Lower leg skin (tissue), 4 donors: ENCODE measurements around the gene SYTL2. TPM values are rescaled to one million over a fixed set of nuclear protein-coding genes. Genes with fewer than 3 reads are reported as not detected.

ENCODE experiments used
- DNase-seq, 2 donors: peaks; one replicate each; pipeline ENCODE4 v3.0.0-alpha.2; 2019; ENCODE audit warnings: low spot score in 2 of 2
- H3K4me3 ChIP-seq: fragments of 200-600 bp; sonication (generic); 2 replicates; pipeline ENCODE4 v1.5.1; 2017; ENCODE audit warnings: mild to moderate bottlenecking, low read depth; ENCODE audit not compliant: poor library complexity, severe bottlenecking
- POLR2A ChIP-seq, 2 donors: fragments of 450-650 bp; IDR thresholded peaks; one replicate each; pipeline ENCODE4 v1.6.1; 2016 to 2017; ENCODE audit warnings: antibody characterized with exemption in 2 of 2, mild to moderate bottlenecking in 1 of 2, moderate library complexity in 1 of 2
- WGBS, 2 donors: methylation state at CpG; one replicate each; pipeline ENCODE4 v1.1.5; 2018; 5-methylcytosine and 5-hydroxymethylcytosine counted together
- intact Hi-C: fragments of 100-400 bp; cut with DNase I; formaldehyde crosslinking; loops from one replicate; pipeline ENCODE4 v1.15.0; 2023; ENCODE audit warnings: low total_unique reads
- total RNA-seq, 4 donors: library from RNA; depleted of rRNA; stranded (reverse); fragments of >200 nt; gene quantifications; one replicate each; pipeline ENCODE4 v1.1.0, GENCODE V29; 2016
- TF ChIP-seq, protein P1 (sequence below), 3 donors: fragments of 450-650 bp; IDR thresholded peaks; one replicate each; pipeline ENCODE4 v1.5.1; 2016; ENCODE audit warnings: antibody characterized with exemption in 3 of 3, mild to moderate bottlenecking in 3 of 3, moderate library complexity in 2 of 3

SYTL2 gene
- total RNA-seq, 4 donors from 2014 or later: 4.2 to 13.2 (median 8.9) TPM

DNA sequence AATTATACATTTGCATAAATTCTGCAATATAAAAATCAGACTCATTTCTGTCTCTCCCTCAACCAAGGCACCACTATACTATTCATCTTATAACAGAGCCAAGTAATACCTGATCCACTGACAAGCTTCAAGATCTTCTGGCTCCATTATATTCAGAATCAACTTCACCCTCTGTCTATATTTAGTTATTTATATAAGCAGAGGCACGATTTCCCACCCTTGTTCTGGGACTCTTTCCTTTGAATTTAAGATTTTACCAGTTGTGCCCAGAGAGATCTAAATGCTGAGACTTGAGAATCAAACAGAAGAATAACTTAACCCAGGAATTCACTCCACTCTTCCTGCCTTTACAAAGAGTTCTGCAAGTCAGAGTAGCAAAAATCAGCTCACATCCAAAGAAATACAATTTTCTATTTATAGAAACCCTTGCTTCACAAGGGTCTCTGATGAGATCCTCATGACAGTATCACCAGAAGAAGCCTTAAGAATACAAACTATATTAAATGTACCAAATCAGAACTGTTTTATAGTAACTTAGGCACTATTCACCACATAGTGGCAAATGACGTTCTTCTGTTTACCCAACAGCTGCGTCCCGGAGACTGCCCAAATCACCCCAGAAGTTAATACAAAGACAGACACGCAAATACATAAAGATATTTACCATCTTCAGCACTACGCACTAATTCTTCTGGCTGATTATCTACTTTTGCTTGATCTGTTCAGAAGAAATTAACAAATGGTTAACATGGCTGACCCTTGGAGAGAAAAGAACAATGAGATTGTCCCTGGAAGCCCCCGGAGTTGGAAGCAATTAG, 92.6 kb downstream of the SYTL2 start:
- TF ChIP-seq, protein P1, sequence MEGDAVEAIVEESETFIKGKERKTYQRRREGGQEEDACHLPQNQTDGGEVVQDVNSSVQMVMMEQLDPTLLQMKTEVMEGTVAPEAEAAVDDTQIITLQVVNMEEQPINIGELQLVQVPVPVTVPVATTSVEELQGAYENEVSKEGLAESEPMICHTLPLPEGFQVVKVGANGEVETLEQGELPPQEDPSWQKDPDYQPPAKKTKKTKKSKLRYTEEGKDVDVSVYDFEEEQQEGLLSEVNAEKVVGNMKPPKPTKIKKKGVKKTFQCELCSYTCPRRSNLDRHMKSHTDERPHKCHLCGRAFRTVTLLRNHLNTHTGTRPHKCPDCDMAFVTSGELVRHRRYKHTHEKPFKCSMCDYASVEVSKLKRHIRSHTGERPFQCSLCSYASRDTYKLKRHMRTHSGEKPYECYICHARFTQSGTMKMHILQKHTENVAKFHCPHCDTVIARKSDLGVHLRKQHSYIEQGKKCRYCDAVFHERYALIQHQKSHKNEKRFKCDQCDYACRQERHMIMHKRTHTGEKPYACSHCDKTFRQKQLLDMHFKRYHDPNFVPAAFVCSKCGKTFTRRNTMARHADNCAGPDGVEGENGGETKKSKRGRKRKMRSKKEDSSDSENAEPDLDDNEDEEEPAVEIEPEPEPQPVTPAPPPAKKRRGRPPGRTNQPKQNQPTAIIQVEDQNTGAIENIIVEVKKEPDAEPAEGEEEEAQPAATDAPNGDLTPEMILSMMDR (IDR thresholded peaks at IDR 0.05): no peak
- TF ChIP-seq POLR2A (IDR thresholded peaks at IDR 0.05): no peak
- no peak overlapping the region for H3K4me3 ChIP-seq
- intact Hi-C loops: no loop called here
- 57 to 67% methylated on average over 7 of the region's 7 CpGs for WGBS, 2 donors
- no peak for DNase-seq

DNA sequence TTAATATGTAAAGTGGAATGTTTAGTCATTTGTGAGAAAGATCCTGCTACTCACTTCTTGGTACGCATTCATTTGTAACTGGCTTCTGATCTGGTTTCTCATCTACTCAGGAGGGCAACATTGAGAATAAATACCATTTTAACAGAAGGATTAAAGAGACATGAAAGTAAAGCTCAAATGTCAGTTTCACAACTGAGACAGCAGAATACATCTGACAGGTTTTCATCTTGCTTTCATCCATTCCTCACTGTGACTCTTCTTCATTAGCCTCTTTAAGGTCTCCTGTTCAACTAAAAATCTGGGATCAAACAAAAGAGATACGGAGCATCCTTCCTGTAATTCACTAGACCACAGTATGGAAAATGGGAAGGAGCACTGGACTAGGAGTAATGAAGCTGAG, 93.5 kb downstream of the SYTL2 start:
- H3K4me3 ChIP-seq: no peak overlapping the region
- no peak for DNase-seq
- 81 to 82% methylated on average over 2 of the region's 2 CpGs for WGBS, 2 donors
- intact Hi-C loops: no loop called here
- no peak for TF ChIP-seq POLR2A (IDR thresholded peaks at IDR 0.05)
- TF ChIP-seq, protein P1 (IDR thresholded peaks at IDR 0.05): no peak

DNA sequence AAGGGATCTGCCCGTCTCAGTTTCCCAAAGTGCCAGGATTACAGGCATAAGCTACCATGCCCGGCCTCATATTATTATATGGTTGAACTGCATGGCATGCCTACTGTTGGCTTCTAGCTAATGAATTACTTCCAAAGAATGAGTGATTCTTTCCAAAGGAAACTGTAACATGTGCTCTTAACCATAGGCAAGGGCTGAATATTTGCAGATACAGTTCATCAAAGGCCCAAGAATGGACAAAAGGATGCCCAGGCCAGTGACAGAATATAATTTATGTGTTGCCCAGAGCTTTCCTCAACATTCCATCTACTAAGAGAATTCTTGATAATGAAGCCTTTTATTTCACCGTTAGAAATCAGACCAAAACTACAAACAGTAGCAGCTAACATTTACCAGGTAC, 98.0 kb downstream of the SYTL2 start:
- no peak overlapping the region for H3K4me3 ChIP-seq
- WGBS, 2 donors: 85 to 87% methylated on average over 3 of the region's 3 CpGs
- intact Hi-C loops: no loop called here
- DNase-seq: no peak
- TF ChIP-seq, protein P1 (IDR thresholded peaks at IDR 0.05): no peak

DNA sequence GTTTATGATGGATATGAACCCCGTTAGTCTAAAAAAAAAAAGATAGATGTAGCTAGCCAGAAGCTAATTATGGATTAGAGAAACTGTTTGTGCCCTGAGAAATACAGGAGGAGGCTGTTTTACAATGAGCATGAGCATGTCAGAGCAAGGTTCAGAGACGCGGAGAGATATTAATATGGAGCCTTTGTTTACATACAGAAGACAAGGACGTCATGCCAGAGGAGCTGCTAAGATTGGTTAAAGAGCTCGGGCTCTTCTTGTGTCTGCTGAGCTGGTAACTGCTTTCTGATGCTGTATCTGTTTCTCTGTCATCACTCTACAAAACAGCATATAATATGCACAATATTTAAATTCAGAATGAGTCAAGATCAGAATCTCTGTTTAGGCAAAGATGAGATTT, 100.0 kb downstream of the SYTL2 start:
- no peak overlapping the region for H3K4me3 ChIP-seq
- intact Hi-C loops: no loop called here
- DNase-seq: no peak
- TF ChIP-seq, protein P1 (IDR thresholded peaks at IDR 0.05): no peak
- no peak for TF ChIP-seq POLR2A (IDR thresholded peaks at IDR 0.05)
- 44 to 48% methylated on average over 5 of the region's 5 CpGs for WGBS, 2 donors

DNA sequence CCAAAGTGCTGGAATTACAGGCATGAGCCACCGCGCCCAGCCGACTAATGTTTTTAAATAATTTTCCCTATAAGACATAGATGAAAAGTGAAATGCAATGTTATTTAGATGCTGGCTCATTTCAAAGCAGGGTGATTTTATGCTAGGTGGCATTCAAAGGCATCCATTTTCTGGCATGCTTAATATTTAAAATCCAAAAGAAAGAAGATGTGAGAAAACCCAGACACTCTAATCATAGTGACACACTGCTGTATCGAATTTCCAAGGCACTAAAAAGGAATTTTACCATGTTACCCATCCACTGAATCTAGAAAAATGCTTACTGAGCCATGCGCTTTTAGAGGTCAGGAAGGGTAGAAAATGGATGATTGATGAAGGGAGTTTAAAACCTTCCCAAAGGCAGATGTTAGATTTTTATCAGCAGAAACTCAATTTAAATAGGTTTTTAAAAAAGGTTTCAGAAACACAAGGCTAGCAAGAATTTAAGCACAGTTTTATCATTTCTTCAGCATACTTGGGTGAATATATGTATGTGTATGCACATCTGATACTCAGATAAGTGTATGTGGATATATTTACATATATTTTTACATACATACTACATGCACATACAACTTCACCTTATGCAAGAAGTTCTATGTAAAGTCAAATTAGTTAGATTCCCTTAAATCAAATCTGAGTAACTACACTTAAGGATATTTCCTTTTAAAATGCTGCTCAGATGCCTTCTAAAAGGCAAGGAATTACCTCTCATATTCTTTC, 100.8 kb downstream of the SYTL2 start:
- 86 to 90% methylated on average over 5 of the region's 5 CpGs for WGBS, 2 donors
- H3K4me3 ChIP-seq: no peak overlapping the region
- intact Hi-C loops: no loop called here
- DNase-seq: no peak
- no peak for TF ChIP-seq POLR2A (IDR thresholded peaks at IDR 0.05)
- TF ChIP-seq, protein P1 (IDR thresholded peaks at IDR 0.05): no peak
